ENCODE data around the gene R3HDM2.

R3HDM2 gene

DNA sequence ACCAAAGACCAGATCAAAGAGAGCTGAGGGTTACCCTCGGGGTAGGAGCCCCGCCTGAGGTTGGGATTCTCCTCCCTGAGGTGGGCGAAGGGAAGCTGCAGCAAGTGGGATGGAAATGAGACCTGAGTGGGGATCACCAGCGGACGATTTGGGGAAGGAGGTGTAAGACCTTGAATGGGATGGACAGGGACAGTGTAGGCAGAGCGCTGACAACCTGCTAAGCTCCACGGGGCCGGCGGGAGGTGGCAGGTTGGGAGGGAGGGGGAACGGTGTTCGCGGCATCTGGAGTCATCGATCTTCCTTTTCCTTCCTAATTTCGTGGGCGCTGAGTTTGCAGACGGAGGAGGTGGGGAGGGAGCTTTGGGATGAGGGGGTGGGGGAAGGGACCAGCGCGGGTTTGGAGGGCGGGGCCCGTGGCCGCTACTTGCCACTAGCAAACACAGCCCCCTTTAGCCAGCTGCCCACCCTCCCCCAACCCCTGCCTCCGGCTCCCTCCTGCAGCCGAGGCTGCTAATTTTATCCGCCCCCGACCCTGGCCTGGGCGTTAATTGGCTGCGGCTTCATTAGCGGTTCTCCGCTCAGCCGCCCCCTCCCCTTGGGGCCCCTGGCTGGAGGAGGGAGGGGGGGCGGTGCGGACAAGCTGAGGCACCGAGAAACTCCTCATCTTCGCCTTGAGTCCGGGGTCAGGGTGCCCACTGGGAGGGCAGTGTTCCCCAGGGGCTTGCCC lies 204.1 kb downstream of the R3HDM2 start:
- TF ChIP-seq, protein P1, sequence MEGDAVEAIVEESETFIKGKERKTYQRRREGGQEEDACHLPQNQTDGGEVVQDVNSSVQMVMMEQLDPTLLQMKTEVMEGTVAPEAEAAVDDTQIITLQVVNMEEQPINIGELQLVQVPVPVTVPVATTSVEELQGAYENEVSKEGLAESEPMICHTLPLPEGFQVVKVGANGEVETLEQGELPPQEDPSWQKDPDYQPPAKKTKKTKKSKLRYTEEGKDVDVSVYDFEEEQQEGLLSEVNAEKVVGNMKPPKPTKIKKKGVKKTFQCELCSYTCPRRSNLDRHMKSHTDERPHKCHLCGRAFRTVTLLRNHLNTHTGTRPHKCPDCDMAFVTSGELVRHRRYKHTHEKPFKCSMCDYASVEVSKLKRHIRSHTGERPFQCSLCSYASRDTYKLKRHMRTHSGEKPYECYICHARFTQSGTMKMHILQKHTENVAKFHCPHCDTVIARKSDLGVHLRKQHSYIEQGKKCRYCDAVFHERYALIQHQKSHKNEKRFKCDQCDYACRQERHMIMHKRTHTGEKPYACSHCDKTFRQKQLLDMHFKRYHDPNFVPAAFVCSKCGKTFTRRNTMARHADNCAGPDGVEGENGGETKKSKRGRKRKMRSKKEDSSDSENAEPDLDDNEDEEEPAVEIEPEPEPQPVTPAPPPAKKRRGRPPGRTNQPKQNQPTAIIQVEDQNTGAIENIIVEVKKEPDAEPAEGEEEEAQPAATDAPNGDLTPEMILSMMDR (IDR thresholded peaks at IDR 0.05; ENCODE audit: low read depth, low read length, missing control alignments): no peak
- no peak overlapping the region; the same call in 1 of the 2 replicates for H3K4me3 ChIP-seq (ENCODE audit: low read depth, low read length)
- DNase-seq (ENCODE audit: low read depth): no peak

DNA sequence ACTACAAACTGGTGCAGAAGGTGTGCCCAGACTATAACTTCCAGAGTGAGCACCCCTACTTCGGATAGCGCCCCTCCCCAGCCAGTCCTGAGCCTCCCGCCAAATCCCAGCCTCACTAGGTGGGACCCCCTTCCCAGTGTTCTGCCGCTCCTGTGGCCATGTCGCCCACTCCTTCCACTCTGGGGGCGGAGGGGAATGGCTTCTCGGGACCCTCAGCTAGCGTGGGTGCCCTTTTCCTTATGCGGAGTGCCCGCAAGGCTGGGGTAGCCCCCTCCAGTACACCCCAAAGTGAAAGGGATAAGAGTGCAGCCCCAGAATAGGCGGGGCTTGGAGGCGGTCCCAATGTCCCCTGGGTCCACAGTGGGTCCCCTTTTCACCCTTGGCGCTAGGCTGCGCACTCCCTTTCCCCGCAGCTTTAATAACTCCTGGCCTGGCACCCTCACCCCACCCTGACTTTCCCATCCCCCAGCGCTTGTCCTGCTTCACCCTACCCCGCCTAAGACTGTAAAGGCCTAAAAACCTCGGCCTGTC lies 205.1 kb downstream of the R3HDM2 start:
- no peak for DNase-seq (ENCODE audit: low read depth)
- TF ChIP-seq, protein P1 (IDR thresholded peaks at IDR 0.05; ENCODE audit: low read depth, low read length, missing control alignments): no peak
- no peak overlapping the region for H3K4me3 ChIP-seq (ENCODE audit: low read depth, low read length)

DNA sequence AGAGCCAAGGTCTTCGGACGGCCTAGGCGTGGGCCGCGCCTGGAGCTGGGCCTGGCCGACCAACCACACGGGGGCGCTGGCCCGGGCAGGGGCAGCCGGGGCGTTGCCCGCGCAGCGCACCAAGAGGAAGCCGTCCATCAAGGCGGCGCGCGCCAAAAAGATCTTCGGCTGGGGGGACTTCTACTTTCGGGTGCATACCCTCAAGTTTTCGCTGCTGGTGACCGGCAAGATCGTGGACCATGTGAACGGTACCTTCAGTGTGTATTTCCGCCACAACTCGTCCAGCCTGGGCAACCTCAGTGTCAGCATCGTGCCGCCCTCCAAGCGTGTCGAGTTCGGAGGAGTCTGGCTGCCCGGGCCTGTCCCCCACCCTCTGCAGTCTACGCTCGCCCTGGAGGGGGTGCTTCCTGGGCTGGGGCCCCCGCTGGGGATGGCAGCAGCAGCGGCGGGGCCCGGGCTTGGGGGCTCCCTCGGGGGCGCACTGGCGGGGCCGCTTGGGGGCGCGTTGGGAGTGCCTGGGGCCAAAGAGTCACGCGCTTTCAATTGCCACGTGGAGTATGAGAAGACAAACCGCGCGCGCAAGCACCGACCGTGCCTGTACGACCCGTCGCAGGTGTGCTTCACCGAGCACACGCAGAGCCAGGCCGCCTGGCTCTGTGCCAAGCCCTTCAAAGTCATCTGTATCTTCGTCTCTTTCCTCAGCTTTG lies 205.7 kb downstream of the R3HDM2 start:
- no peak for DNase-seq (ENCODE audit: low read depth)
- TF ChIP-seq, protein P1 (IDR thresholded peaks at IDR 0.05; ENCODE audit: low read depth, low read length, missing control alignments): peak; percentile 60

DNA sequence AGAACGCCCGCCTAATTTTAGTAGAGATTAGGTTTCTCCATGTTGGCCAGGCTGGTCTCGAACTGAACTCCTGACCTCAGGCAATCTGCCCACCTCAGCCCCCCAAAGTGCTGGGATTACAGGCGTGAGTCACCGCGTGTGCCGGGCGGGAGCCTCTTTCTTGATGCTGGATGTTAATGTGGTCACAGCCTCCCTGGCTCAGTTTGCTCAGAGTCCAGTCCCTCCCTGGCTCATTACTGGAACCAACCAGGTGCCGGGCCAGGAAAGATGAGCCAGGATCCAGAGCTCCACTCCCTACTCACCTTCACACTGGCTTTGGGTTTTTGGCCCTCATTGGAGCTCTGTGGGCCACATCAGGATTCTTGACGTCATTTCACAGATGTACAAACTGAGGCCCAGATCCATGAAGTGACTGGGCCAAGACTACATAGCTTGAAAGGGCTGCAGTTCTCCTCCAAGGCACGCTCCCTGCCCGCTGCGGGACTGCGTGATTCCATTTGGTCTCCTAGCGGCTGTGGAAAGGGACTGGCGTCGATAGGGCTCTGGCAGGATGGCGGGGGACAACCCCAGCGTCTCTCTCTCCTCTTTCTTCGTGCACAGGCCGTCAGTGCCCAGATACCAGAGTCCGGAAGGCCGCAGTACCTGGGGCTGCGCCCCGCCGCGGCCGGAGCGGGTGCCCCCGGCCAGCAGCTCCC lies 206.4 kb downstream of the R3HDM2 start:
- DNase-seq (ENCODE audit: low read depth): no peak
- TF ChIP-seq, protein P1 (IDR thresholded peaks at IDR 0.05; ENCODE audit: low read depth, low read length, missing control alignments): no peak
- no peak overlapping the region for H3K4me3 ChIP-seq (ENCODE audit: low read depth, low read length)

More for the DNA sequence above, 205.7 kb downstream of the R3HDM2 start:
- H3K4me3 ChIP-seq (ENCODE audit: low read depth, low read length): no peak overlapping the region; the same call in 1 of the 2 replicates

DNA sequence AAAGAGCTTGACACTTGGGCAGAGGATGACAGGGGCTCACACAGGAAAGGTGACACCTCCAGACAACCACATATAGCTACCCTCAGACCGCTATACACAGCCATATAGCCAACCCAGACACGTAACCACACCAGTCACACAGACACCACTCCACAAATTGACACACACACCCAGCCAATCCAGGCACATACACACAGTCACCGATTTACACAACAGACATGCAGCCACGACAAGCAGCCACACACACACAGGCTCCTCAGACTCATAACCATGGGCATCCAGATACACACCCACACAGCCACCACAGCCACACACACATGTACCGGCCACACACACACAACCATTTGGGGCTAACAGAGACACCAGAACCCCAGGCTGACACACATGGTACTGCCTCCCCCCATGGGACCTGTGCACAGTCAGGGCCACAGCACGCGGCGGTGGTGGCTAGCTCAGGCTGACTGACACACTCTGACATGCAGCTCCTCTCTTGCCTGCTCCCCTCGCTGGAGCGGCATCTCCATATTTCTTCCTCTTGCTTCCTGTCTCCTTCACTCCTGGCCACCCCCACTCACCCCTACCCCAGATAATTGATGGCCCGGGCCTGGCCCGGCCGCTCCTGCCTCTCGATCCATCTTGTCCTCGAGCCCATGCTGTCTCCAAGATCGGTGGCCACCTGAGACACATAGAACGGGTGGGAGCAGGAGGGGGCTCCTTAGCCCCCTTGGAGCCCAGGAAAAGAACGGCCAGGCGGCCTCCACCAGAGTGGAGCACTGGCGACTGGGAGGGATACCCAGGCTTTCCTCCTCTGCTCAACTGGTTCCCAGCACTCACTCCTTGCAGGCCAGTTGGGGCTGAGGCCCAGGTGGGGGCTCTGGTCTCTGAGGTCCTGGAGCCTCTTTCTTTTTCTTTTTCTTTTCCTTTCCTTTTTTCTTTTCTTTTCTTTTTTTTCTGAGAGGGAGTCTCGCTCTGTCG lies 207.4 kb downstream of the R3HDM2 start:
- DNase-seq (ENCODE audit: low read depth): no peak
- no peak overlapping the region for H3K4me3 ChIP-seq (ENCODE audit: low read depth, low read length)

More for the DNA sequence above, 207.4 kb downstream of the R3HDM2 start:
- TF ChIP-seq, protein P1 (IDR thresholded peaks at IDR 0.05; ENCODE audit: low read depth, low read length, missing control alignments): no peak
